Measurements from ENCODE around the gene NAV3.

GRCh38 chr12:77785211-77785610 lies 45.5 kb upstream of the NAV3 start:
- TF ChIP-seq, protein P1, sequence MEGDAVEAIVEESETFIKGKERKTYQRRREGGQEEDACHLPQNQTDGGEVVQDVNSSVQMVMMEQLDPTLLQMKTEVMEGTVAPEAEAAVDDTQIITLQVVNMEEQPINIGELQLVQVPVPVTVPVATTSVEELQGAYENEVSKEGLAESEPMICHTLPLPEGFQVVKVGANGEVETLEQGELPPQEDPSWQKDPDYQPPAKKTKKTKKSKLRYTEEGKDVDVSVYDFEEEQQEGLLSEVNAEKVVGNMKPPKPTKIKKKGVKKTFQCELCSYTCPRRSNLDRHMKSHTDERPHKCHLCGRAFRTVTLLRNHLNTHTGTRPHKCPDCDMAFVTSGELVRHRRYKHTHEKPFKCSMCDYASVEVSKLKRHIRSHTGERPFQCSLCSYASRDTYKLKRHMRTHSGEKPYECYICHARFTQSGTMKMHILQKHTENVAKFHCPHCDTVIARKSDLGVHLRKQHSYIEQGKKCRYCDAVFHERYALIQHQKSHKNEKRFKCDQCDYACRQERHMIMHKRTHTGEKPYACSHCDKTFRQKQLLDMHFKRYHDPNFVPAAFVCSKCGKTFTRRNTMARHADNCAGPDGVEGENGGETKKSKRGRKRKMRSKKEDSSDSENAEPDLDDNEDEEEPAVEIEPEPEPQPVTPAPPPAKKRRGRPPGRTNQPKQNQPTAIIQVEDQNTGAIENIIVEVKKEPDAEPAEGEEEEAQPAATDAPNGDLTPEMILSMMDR (IDR thresholded peaks at IDR 0.05): no peak
- TF ChIP-seq POLR2A (IDR thresholded peaks at IDR 0.05): no peak
